CD14-positive monocyte (primary cell): Measurements from ENCODE around the gene ZPLD1. TPM values are rescaled to one million over a fixed set of nuclear protein-coding genes. Genes with fewer than 3 reads are reported as not detected.

Source experiments
- DNase-seq, 3 donors: peaks; one replicate each; pipeline ENCODE4 v3.0.0-alpha.2; 2011 to 2022
- H2AFZ ChIP-seq: 2 replicates; pipeline ENCODE4 v1.6.0; 2012; ENCODE audit warnings: mild to moderate bottlenecking, low read depth, low read length, inconsistent platforms; ENCODE audit not compliant: insufficient read depth, poor library complexity, severe bottlenecking
- H3K27ac ChIP-seq, 2 donors: 1 replicate in 1 of 2; 2 replicates in 1 of 2; pipeline ENCODE4 v1.5.1; 2012 to 2013; ENCODE audit warnings: low read length in 2 of 2, control low read depth in 1 of 2, inconsistent platforms in 1 of 2, low read depth in 1 of 2, mild to moderate bottlenecking in 1 of 2
- H3K27me3 ChIP-seq, 2 donors: one replicate each; pipeline versions ENCODE4 v1.6.0 to v1.6.1; 2011 to 2013; ENCODE audit warnings: low read length in 2 of 2; ENCODE audit not compliant: control insufficient read depth in 2 of 2, insufficient read depth in 2 of 2
- H3K36me3 ChIP-seq, 2 donors: replicated peaks in 1 of 2; 1 replicate in 1 of 2; 2 replicates in 1 of 2; pipeline versions ENCODE4 v1.5.1 to v1.6.1; 2012 to 2013; ENCODE audit warnings: low read length in 2 of 2, control low read depth in 1 of 2, inconsistent platforms in 1 of 2, mild to moderate bottlenecking in 1 of 2; ENCODE audit not compliant: insufficient read depth in 2 of 2, control insufficient read depth in 1 of 2
- H3K4me1 ChIP-seq, 2 donors: 1 replicate in 1 of 2; 2 replicates in 1 of 2; pipeline versions ENCODE4 v1.5.1 to v1.6.1; 2012 to 2013; ENCODE audit warnings: low read length in 2 of 2, control low read depth in 1 of 2, inconsistent platforms in 1 of 2, mild to moderate bottlenecking in 1 of 2, moderate library complexity in 1 of 2; ENCODE audit not compliant: insufficient read depth in 2 of 2, control insufficient read depth in 1 of 2
- H3K4me2 ChIP-seq: replicated peaks from 2 replicates; pipeline ENCODE3; 2012; ENCODE audit warnings: low read length, moderate library complexity, mild to moderate bottlenecking; ENCODE audit not compliant: poor library complexity, severe bottlenecking; ENCODE audit errors: extremely low read depth
- H3K4me3 ChIP-seq, 3 experiments: fragments of 200-600 bp in 1 of 3; sonication (generic) in 1 of 3; replicated peaks in 1 of 3; 1 replicate in 2 of 3; 2 replicates in 1 of 3; pipeline ENCODE4 v1.5.1; 2011 to 2013; ENCODE audit warnings: low read length in 3 of 3, mild to moderate bottlenecking in 3 of 3, control low read depth in 2 of 3, low read depth in 2 of 3, inconsistent platforms in 1 of 3, moderate library complexity in 1 of 3
- H3K79me2 ChIP-seq: 2 replicates; pipeline ENCODE4 v1.6.0; 2012; ENCODE audit warnings: mild to moderate bottlenecking, control low read depth, inconsistent platforms, low read length, moderate library complexity; ENCODE audit not compliant: insufficient read depth
- H3K9ac ChIP-seq: 2 replicates; pipeline ENCODE4 v1.6.0; 2017; ENCODE audit warnings: low read length, mild to moderate bottlenecking; ENCODE audit not compliant: insufficient read depth, poor library complexity, severe bottlenecking
- H3K9me3 ChIP-seq, 2 donors: replicated peaks in 1 of 2; 1 replicate in 1 of 2; 2 replicates in 1 of 2; pipeline versions ENCODE4 v1.5.1 to v1.6.1; 2012 to 2013; ENCODE audit warnings: low read length in 2 of 2, control low read depth in 1 of 2; ENCODE audit not compliant: control insufficient read depth in 1 of 2, insufficient read depth in 1 of 2
- H4K20me1 ChIP-seq: 2 replicates; pipeline ENCODE4 v1.6.0; 2012; ENCODE audit warnings: mild to moderate bottlenecking, low read length, control low read depth, moderate library complexity; ENCODE audit not compliant: insufficient read depth
- H3K27ac Mint-ChIP-seq, 7 donors: one replicate each; pipeline ENCODE4 v1.8.0; 2020; ENCODE audit warnings: mild to moderate bottlenecking in 7 of 7, mixed read lengths in 7 of 7, moderate library complexity in 6 of 7, inconsistent platforms in 2 of 7
- H3K27me3 Mint-ChIP-seq, 3 donors: one replicate each; pipeline ENCODE4 v1.8.0; 2021 to 2022; ENCODE audit warnings: low read depth in 3 of 3, mild to moderate bottlenecking in 3 of 3, mixed read lengths in 3 of 3, moderate library complexity in 3 of 3, inconsistent platforms in 1 of 3
- H3K36me3 Mint-ChIP-seq, 2 donors: one replicate each; pipeline ENCODE4 v1.8.0; 2020; ENCODE audit warnings: mixed read lengths in 2 of 2, inconsistent platforms in 1 of 2, mild to moderate bottlenecking in 1 of 2
- H3K4me1 Mint-ChIP-seq: one replicate; pipeline ENCODE4 v1.8.0; 2020; ENCODE audit warnings: mild to moderate bottlenecking, mixed read lengths
- H3K4me3 Mint-ChIP-seq, 2 donors: one replicate each; pipeline ENCODE4 v1.8.0; 2020; ENCODE audit warnings: mild to moderate bottlenecking in 2 of 2, mixed read lengths in 2 of 2, moderate library complexity in 1 of 2
- H3K9me3 Mint-ChIP-seq, 7 donors: one replicate each; pipeline ENCODE4 v1.8.0; 2020 to 2022; ENCODE audit warnings: mixed read lengths in 7 of 7, mild to moderate bottlenecking in 6 of 7, moderate library complexity in 6 of 7, inconsistent platforms in 2 of 7
- WGBS: methylation state at CpG from one replicate; pipeline ENCODE4 v1.1.5; 2013; ENCODE audit warnings: missing lambda C conversion rate; ENCODE audit not compliant: insufficient coverage; 5-methylcytosine and 5-hydroxymethylcytosine counted together
- intact Hi-C, 2 donors: fragments of 100-400 bp; cut with micrococcal nuclease; formaldehyde crosslinking; loops; one replicate each; pipeline versions ENCODE4 v1.15.0 to v1.15.1; 2023
- polyA plus RNA-seq, 3 donors: library from polyadenylated mRNA; depleted of rRNA in 1 of 3; unstranded in 2 of 3; stranded (reverse) in 1 of 3; fragments of 300-500 nt in 2 of 3; fragments of >200 nt in 1 of 3; fragmentation: Illumina TruSeq in 2 of 3; gene quantifications; 1 replicate in 2 of 3; 2 replicates in 1 of 3; pipeline ENCODE4 v1.2.3, GENCODE V29; 2012 to 2021
- TF ChIP-seq, protein P1 (sequence below): fragments of 200-600 bp; IDR thresholded peaks from one replicate; pipeline ENCODE4 v1.8.0; 2022; ENCODE audit warnings: antibody characterized with exemption, mild to moderate bottlenecking

ZPLD1 gene
- polyA plus RNA-seq, 3 donors: not detected

DNA sequence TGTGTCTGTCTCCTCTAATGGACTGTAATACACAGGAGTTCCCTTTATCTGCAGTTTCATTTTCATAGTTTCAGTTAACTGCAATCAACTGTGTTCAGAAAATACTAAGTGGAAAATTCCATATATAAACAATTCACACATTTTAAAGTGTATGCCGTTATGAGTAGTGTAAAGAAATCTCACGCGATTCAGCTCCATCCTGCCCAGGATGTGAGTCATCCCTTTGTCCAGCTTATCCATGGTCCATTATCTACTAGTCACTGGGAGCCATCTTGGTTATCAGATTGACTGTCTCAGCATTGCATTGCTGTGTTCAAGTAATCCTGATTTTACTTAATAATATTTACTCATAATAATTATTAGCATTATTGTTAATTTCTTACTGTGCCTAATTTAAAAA is 14.5 kb downstream of the ZPLD1 start:
- no peak overlapping the region for H3K4me3 Mint-ChIP-seq
- no peaks in the 10 kb centered on the region for H3K4me1 ChIP-seq
- H3K27me3 Mint-ChIP-seq: peaks cover 0 to 5% (median 0%) of the 10 kb centered on the region in 3 donors
- H4K20me1 ChIP-seq: no peaks in the 10 kb centered on the region
- no peak overlapping the region for H3K4me2 ChIP-seq
- TF ChIP-seq, protein P1, sequence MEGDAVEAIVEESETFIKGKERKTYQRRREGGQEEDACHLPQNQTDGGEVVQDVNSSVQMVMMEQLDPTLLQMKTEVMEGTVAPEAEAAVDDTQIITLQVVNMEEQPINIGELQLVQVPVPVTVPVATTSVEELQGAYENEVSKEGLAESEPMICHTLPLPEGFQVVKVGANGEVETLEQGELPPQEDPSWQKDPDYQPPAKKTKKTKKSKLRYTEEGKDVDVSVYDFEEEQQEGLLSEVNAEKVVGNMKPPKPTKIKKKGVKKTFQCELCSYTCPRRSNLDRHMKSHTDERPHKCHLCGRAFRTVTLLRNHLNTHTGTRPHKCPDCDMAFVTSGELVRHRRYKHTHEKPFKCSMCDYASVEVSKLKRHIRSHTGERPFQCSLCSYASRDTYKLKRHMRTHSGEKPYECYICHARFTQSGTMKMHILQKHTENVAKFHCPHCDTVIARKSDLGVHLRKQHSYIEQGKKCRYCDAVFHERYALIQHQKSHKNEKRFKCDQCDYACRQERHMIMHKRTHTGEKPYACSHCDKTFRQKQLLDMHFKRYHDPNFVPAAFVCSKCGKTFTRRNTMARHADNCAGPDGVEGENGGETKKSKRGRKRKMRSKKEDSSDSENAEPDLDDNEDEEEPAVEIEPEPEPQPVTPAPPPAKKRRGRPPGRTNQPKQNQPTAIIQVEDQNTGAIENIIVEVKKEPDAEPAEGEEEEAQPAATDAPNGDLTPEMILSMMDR: no peak
- H3K79me2 ChIP-seq: no peaks in the 10 kb centered on the region
- WGBS: no CpG with 5 or more reads among the region's 3 CpGs
- intact Hi-C loops: no loop called here
- H3K4me3 ChIP-seq: no peak overlapping the region
- H3K36me3 ChIP-seq: no peaks in the 10 kb centered on the region
- no peak overlapping the region for H3K9ac ChIP-seq
- no peak overlapping the region for H3K27ac Mint-ChIP-seq
- H3K27ac ChIP-seq: no peak overlapping the region
- DNase-seq: no peak
- H3K9me3 ChIP-seq: no peaks in the 10 kb centered on the region
- H3K4me1 Mint-ChIP-seq: no peaks in the 10 kb centered on the region
- H3K9me3 Mint-ChIP-seq: peaks cover 0 to 2% (median 0%) of the 10 kb centered on the region in 7 donors
- no peaks in the 10 kb centered on the region for H3K27me3 ChIP-seq
- H3K36me3 Mint-ChIP-seq: no peaks in the 10 kb centered on the region
- H2AFZ ChIP-seq: no peak overlapping the region

DNA sequence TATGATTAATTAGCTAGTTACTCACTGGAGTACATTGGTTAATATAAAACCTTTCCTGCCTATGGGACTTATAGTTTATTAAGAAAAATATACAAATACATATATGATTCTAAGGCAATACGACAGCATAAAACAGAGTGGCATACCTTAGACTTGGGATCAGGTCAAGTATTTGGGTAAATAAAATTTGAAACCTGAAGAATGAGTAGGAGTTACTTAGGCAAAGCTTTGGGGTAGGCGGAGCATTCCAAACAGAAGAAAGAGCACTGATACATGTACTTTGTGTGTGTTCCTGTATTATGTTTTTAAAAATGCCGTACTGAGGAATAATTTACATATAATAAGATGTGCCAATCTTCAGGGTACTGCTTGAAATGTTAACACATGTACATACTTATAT is 15.1 kb downstream of the ZPLD1 start:
- DNase-seq: no peak
- Histone ChIP-seq H4K20me1 (no peaks in the 10 kb centered on the region), H3K79me2 (no peaks in the 10 kb centered on the region), H2AFZ (no peak overlapping the region), H3K9me3 (no peaks in the 10 kb centered on the region), H3K4me2 (no peak overlapping the region), H3K4me3 (no peak overlapping the region), H3K36me3 (no peaks in the 10 kb centered on the region), H3K27ac (no peak overlapping the region), H3K4me1 (no peaks in the 10 kb centered on the region), H3K27me3 (no peaks in the 10 kb centered on the region), H3K9ac (no peak overlapping the region)
- Mint-ChIP-seq H3K4me3 (no peak overlapping the region), H3K36me3 (no peaks in the 10 kb centered on the region), H3K9me3 (peaks cover 0 to 2% (median 0%) of the 10 kb centered on the region in 7 donors), H3K27me3 (peaks cover 0 to 5% (median 0%) of the 10 kb centered on the region in 3 donors), H3K27ac (no peak overlapping the region), H3K4me1 (no peaks in the 10 kb centered on the region)
- TF ChIP-seq, protein P1: no peak
- WGBS: no CpG with 5 or more reads among the region's 3 CpGs
- intact Hi-C loops: no loop called here
